ENCODE results near the gene SSC5D.
"Not testable (repeated sequence)": the region's sequence is repeated elsewhere in the genome, so short reads cannot be mapped to it uniquely, and the experiment has no call there.

Gene SSC5D

DNA sequence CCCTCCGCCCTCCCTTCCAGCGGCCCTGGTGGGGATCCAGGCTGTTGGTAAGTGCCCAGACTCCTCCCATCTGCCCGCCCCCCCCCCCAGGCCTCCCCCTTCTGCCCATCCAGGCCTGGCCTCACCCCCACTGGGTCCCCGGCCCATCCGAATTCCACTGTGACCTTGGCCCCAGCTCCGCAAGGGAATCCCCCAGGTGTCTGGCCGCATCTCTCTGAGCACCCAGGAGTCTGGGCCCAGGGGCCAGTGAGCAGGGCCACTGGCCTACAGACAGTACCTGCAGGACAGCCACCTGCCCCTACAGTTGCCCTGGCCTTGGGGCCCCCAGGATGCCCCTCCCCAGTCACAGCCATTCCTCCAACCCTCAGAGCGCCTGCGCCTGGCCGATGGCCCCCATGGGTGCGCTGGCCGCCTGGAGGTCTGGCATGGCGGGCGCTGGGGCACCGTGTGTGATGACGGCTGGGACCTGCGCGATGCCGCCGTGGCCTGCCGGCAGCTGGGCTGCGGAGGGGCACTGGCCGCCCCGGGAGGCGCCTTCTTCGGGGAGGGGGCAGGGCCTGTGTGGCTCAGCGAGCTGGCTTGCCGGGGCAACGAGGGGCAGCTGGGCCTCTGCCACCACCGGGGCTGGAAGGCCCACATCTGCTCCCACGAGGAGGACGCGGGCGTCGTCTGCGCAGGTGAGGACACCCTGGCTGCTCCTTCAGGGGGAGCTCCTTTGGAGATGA, 912 bp downstream of the SSC5D start:
- DNase-seq: no peak

DNA sequence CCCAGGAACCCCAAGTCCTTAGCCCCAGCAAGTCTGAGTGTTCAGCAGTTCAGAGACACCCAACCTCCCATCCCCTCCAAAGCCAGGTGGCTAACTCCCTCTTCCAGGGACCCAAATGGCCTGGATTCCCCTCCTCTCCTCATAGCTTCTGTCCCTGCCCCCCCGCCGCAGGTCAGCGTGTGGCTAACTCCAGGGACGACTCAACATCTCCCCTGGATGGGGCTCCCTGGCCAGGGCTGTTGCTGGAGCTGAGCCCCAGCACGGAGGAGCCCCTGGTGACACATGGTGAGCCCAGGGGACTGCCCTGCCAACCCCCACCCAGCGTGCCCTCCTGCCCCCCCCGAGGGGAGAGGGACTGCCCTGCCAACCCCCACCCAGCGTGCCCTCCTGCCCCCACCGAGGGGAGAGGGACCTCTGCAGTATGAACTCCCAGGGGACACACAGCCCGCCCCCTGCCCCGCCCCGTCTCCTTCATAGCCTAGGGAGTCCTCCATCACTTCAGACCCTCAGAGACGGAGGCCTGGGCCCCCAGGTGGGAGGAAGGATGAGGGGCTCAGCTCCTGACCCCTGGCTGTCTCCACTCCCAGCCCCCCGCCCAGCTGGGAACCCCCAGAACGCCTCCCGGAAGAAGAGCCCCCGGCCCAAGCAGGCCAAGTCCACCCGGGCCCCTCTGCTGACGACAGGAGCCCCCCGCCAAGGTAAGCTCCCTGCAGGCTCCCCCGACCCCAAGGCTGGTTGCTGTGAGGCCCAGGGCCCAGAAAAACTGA, 1.7 kb downstream of the SSC5D start:
- no peak for DNase-seq

DNA sequence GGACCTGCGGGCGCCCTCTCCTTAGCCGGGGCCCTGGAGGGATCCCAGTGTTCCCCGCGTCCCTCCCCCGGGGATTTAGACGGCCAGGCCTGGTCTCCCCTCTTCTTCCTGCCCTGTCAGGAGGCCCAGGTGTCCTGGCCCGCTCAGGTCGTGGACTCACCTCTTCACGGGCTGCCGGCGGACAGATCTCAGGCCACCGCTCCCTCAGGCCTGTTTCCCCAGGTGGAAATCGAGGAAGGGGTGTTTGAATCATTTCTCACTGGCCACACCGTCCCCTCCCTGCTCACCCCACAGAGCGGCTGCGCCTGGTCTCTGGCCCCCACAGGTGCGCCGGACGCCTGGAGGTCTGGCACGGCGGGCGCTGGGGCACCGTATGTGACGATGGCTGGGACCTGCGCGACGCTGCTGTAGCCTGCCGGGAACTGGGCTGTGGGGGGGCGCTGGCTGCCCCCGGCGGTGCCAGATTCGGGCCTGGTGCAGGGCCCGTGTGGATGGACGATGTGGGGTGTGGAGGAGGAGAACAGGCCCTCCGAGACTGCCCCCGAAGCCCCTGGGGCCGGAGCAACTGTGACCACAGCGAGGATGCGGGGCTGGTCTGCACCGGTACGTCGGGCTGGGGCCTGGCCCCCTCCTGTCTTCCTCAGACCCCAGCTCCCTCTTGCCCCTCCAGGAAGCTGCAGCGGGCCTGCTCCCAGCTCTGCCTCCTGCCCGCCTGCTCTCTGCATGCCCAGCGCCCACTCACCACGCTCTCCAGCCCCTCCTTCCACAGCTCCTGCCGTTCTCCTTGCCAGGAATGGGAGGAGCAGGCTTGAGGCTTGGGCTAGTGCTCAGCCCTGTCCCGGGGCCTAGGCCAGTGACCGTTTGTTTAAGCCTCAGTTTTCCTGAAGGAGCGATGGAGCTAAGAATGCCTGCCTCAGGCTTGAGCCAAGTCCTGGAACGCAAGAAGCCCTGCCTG, 2.5 kb downstream of the SSC5D start:
- no peak for DNase-seq

DNA sequence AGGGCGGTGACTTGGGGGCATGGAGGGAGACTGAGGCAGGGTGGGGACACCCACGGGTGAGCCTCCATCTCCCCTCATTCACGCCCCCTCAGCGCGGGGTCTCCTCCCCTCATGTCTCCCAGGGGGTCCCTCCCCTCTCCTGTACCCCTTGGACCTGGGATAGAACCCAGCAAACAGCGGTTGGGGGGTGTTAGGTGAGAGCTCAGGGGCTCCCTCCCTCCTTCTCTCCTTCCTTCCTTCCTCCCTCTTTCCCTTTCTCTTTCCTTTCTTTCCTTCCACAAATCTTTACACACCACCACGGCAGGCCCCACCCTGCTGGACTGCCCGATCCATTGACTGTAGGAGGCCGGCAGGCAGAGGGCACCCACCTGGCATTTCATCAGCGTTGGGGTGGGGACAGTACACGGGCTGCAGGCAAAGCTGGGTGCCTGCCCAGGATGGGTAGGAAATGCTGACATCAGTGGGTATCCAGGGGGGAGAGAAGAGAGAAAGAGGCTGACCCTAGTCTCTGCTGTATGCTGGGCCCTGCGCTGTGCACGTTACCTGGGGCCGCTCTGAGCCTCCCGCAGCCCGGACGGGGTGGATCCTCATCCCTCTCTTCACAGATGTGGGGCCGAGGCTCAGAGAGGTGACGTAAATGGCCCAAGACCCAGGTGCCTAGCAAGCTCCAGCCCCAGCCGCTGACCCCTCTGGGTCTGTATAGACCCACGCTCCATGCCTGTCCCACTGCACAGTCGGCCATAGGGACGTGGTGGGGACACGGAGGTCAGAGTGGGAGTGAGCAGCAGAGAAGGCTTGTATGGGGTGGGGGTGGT, 3.5 kb downstream of the SSC5D start:
- DNase-seq: no peak

DNA sequence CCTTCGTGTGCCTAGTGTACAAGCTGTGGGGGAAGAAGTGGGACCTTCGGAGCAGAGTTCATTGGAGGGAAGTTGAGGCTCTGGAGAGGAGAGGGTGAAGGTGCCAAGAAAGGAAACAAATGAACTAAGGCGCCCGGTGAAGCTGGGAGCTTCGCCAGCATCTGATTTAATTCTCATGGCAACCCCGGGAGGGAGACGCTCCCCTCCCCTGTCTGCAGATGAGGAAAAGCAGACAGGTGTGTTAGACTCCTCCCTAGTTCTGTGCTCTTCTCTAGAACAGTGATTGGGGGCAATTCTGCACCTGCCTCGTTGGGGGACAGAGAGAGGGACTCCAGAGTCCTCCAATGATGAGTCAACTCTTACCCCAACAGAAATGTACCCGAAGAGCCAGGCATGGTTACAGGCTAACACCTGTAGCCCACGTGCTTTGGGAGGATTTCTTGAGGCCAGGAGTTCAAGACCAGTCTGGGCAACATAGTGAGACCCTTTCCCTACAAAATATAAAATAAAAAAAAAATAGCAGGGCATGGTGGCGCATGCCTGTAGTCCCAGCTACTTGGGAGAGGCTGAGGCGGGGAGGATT, 4.2 kb downstream of the SSC5D start:
- peak; percentile 84 for DNase-seq

DNA sequence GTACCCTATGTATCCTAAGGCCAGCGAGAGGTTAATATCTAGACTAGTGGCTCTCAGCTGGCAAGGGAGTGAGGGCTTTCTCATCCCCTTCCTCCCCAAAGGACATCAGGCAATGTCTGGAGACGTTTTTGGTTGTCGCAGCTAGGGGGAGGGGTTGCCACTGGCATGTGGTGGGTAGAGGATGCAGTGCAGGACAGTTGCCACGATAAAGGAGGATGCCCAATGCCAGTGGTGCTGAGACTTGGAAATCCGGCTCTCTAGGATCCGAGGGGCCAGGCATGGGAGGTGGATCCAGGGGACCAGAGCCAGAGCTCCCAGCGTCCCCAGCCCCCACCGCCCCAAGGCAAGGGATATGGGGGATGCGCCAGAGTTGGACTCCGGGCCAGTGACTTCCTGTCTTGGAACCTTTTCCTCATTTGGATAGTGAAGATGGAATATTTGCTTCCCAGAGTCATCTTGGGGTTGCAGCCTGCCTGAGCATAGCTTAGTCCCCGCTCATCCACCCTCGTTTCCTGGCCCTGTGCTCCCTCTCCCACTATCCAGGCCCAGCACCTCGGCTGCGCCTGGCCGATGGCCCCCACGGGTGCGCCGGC, 4.9 kb downstream of the SSC5D start:
- no peak for DNase-seq

DNA sequence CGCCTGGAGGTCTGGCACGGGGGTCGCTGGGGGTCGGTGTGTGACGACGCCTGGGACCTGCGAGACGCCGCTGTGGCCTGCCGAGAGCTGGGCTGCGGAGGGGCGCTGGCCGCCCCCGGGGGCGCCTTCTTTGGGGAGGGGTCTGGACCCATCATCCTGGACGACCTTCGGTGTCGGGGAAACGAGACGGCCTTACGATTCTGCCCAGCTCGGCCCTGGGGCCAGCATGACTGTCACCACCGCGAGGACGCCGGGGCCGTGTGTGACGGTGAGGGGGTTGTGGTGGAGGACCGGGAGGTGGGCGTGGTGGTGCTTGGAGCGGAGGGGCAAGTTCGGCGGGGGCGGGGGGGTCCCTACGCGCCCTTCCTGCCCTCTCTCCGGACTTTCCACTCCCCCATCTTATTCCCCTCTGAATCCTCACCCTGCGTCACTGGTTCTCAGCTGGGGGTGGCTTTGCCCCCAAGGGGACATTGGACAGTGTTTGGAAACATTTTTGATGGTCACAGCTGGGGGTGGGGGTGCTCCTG, 5.5 kb downstream of the SSC5D start:
- no peak for DNase-seq

DNA sequence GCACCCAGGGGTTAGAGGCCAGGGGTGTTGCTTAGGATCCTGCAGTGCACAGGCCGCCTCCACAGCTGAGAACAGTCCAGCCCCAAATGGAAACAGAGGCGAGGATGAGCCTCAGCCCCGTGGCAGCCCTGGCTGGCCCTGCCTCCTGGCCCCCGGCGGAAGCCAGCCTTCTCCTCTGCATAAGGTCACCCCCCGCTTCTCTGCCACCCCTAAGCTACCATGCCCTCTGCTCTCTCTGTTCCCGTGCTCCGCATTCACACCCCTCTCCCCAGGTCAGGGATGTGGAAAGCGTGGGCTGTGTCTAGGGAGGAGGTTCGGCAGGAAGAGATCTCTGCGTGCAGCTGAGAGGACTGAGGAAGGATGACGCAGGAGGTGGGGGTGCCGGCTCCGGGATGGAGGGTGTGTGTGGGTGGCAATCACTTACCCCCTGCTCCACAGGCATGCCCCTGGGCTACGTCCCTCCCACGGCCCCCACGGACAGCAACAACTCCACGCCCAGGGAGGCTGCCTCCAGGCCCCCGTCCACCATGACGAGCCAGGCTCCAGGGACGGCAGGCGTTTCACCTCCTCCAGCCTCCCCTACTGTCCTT, 6.0 kb downstream of the SSC5D start:
- DNase-seq: no peak

DNA sequence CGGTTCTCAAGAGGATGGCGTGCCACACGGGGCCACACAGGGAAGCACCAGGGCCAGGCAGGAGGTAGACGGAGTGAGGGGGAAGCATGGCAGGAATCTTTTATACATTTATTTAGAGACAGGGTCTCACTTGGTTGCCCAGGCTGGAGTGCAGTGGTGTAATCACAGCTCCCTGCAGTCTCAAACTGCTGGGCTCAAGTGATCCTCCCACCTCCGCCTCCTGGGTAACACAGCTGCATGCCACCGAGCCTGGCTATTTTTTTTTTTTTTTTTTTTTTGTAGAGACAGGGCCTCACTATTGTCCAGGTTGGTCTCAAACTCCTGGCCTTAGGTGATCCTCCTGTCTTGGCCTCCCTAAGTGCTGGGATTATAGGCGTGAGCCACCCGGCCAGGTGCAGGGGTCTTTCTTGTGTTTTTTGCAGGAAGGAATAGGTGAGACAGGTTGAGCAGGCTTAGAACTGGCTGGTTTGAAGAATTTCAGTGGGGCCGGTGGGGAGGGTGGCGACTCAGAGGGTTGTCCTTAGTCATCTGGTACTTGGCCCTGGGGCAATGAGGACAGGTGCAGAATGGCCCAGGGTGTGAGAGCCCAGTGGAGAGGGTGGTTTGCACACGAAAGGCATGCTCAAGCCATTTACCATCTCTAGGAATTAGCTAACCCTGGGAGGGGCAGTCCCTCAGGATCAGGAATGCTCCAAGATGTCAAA, 7.6 kb downstream of the SSC5D start:
- peak; percentile 49 for DNase-seq

DNA sequence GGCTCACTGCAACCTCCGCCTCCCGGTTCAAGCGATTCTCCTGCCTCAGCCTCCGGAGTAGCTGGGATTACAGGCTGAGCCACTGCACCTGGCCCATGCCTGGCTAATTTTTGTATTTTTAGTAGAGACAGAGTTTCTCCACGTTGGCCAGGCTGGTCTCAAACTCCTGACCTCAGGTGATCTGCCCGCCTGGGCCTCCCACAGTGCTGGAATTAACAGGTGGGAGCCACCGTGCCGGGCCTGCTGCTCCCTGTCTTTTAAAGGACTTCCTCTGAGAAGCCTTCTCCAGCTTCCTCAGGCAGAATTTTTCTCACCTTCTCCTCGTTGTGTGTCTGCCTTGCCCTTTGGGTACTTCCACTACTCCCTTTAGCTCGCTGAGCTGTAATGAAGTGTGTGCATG, 8.6 kb downstream of the SSC5D start:
- not testable (repeated sequence) for DNase-seq

DNA sequence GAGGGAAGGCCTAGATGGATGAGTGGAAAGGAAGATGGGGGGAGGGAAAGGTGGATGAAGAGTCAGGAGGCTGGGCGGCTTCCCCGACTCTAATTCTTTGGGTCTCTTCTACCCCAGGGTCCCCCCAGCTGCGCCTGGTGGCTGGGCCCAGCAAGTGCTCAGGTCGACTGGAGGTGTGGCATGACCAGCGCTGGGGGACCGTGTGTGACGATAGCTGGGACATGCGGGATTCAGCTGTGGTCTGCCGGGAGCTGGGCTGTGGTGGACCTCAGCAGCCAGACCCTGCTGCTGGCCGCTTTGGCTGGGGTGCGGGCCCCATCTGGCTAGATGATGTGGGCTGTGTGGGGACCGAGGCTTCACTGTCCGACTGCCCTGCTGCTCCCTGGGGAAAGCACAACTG, 9.5 kb downstream of the SSC5D start:
- no peak for DNase-seq

DNA sequence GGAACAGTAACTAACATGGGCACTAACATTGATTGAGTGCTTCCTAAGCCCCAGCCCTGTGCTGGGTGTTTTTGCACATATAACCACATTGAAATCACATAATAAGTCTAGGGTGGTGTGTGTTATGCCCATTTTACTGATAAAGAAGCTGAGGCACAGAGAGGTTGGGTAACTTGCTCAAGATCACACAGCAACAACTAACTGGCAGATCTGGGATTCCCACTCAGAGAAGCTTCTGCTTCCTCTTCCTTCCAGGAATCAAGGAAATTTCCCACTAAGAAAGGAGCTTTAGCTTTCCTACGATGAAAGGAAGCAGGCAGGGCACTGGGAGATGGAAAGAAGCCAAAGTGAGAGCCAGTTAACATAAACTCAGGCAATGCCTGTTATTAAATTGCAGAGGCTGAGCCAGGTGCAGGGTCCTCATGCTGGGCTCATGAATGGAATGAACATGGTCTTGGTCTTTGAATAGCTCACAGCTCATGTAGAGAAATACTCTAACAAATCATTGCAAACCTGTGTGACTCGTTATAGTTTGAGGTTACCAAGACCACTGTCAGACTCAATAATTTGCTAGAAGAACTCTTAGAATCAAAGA, 10.1 kb downstream of the SSC5D start:
- peak; percentile 84 for DNase-seq

DNA sequence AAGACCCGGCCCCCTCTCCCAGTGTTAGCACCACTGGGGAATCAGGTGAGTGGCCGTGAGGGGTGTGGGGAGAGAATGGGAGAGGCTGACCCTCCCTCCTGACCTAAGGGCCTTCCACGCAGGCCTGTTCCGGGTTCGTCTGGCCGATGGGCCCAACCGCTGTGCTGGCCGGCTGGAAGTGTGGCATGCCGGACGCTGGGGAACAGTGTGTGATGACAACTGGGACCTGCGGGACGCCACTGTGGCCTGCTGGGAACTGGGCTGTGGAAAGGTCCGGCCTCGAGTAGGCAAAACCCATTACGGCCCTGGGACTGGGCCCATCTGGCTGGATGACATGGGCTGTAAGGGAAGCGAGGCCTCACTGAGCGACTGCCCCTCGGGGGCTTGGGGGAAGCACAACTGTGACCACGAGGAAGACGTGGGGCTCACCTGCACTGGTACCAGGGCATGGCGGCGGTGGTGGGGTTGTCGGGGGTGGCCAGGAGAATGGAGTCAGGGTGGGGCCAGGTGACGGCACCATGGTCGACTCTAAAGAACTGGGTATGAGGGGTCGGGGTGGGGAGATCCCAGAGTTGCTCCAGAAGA, 12.2 kb downstream of the SSC5D start:
- no peak for DNase-seq

DNA sequence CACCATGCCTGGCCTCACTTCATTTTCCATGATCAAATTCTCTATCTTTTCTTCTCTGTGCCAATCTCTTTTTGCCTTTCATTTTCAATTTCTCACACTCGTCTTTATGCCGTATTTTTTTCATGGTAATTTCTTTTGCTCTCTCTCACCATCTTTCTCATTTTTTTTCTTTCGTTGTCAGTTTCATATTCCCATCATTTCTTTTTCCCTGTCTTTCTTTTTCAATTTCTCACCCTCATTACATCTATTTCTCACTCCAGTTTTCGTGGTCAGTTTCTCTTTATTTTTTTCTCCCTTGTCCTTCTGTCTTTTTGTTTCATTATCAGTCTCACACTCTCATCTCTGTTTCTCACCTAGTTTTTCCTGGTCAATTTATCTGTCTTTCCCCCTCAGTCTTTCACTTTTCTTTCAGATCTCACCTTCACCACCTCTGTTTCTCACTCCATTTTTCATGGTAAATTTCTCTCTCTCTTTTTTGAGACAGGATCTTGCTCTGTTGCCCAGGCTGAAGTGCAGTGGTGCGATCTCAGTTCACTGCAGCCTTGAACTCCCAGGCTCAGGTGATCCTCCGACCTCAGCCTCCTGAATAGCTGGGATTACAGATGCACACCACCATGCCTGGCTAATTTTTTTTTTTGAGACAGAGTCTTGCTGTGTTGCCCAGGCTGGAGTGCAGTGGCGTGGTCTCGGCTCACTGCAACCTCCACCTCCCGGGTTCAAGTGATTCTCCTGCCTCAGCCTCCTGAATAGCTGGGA, 14.1 kb downstream of the SSC5D start:
- DNase-seq: no peak

DNA sequence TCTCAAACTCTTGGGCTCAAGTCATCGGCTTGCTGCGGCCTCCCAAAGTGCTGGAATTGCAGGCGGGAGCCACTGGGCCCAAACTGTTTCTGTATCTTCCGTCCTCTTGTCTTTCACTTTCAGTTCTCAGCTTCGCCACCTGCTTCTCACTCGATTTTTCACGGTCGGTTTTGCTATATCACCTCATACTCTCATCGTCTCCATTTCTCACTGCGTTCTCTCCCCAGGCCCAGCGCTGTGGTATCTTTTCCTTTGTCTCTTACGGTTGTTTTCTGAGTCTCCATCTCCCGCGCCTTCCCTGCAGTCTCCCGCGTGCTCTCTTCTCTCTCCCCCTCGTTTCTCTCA, 14.9 kb downstream of the SSC5D start:
- no peak for DNase-seq

DNA sequence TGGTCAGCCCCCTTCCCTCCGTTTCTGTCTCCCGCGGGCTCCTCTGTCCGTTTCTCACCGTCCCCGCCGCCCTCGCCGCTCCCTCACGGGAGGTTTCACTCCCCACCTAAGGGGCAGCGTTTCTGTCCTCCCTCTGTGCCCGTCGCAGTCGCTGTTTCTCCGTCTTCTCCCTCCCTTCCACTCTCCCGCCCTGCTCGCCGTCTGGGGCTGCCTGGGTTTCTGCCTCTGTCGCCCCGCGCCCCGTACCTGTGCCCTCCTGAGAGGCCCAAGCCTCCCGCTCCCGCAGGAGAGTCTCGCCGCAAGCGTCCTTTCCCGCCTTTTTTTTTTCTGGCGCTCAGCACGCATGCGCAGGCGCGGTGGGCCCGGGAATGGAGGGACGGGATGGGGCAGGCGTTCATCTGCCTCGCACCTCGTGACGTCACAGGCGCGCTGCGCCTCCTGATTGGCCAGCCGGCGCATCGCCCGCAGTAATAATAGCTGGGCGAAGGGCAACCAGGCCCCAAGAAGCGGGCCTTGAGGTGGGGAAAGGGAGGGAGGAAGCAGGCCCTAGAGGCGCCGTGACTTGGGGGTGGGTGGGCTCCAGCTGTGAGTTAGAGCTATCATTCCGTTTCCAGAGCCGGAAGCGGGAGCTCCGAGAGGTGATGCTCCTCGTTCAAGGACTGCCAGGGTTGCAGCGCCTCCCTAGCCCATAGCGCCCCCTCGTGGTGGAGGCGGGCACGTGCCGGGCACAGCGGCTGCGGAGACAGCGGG, 15.4 kb downstream of the SSC5D start:
- DNase-seq: peak; percentile 92

DNA sequence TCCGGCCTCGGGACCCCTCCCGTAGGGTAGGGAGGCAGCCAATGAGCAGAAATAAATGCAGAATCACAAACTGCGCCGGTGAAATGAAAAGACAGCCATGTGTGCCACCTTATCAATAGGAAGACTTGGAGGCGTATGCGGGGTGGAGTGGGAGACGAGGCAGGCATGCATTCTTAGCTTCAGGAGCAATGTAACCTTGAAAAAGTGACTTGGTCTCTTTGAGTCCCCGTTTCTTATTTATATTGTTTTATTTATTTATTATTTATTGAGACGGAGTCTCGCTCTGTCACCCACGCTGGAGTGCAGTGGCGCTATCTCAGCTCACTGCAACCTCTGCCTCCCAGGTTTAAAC, 16.0 kb downstream of the SSC5D start:
- DNase-seq: no peak

DNA sequence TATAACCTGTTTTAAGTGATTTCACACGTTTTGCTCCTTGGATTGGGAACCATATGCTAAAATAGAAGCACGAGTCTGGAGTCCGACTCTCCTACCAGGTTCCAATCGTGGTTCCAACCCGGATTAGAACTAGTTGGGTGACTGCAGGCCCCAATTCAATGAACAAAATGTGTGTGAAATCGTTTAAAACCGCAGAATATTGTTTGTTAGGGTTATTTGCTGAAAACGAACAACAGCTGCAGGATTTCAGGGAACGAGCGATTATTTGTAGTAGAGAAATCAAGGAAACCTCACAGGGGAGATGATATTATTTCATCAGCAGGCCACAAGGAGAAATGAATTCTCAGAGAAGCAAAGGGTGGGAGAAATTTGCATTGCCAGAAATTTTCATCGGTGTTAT, 16.7 kb downstream of the SSC5D start:
- no peak for DNase-seq
